ENCODE data around the gene MGRN1.

- no peak for TF ChIP-seq NFIC (IDR thresholded peaks at IDR 0.05)
- no peak for TF ChIP-seq MAX (IDR thresholded peaks at IDR 0.05)
- TF ChIP-seq REST (IDR thresholded peaks at IDR 0.05; ENCODE audit: low read depth): no peak
- TF ChIP-seq CREB1 (IDR thresholded peaks at IDR 0.05; ENCODE audit: low read depth): no peak
- TF ChIP-seq YY1 (IDR thresholded peaks at IDR 0.05; ENCODE audit: low read depth): no peak
- TF ChIP-seq TEAD4 (IDR thresholded peaks at IDR 0.05): no peak
- TF ChIP-seq EP300 (IDR thresholded peaks at IDR 0.05; ENCODE audit: borderline replicate concordance): no peak
- TF ChIP-seq TAF1 (IDR thresholded peaks at IDR 0.05; ENCODE audit: low read depth): no peak
- TF ChIP-seq RAD21 (IDR thresholded peaks at IDR 0.05; ENCODE audit: low read depth): no peak
Observed at GRCh38 chr16:4578961-4579530, 45.6 kb upstream of the MGRN1 start.

Measured in Ishikawa (cell line).